ENCODE data around the gene SNX24. TPM values are rescaled to one million over a fixed set of nuclear protein-coding genes. Genes with fewer than 3 reads are reported as not detected.

The SNX24 gene
- total RNA-seq, 1 experiment from 2014 or later, result 22.3 TPM

- H3K27ac ChIP-seq, result no peak overlapping the region
- no peaks in the 10 kb centered on the region for H3K9me3 ChIP-seq (ENCODE audit: insufficient read depth, low read depth)
- POLR2A ChIA-PET (ENCODE audit: unreplicated experiment), result no interaction called here
- no peaks in the 10 kb centered on the region for H3K79me2 ChIP-seq (ENCODE audit: low read depth)
- intact Hi-C loops (cut with micrococcal nuclease; ENCODE audit: unreplicated experiment), result loop anchor here (10.0 kb wide), 1 partner anchor 128 kb away; no protein-coding TSS in a partner anchor
- TF ChIP-seq EZH2 (IDR thresholded peaks at IDR 0.05; ENCODE audit: low read depth), result no peak
- TF ChIP-seq, protein P1, sequence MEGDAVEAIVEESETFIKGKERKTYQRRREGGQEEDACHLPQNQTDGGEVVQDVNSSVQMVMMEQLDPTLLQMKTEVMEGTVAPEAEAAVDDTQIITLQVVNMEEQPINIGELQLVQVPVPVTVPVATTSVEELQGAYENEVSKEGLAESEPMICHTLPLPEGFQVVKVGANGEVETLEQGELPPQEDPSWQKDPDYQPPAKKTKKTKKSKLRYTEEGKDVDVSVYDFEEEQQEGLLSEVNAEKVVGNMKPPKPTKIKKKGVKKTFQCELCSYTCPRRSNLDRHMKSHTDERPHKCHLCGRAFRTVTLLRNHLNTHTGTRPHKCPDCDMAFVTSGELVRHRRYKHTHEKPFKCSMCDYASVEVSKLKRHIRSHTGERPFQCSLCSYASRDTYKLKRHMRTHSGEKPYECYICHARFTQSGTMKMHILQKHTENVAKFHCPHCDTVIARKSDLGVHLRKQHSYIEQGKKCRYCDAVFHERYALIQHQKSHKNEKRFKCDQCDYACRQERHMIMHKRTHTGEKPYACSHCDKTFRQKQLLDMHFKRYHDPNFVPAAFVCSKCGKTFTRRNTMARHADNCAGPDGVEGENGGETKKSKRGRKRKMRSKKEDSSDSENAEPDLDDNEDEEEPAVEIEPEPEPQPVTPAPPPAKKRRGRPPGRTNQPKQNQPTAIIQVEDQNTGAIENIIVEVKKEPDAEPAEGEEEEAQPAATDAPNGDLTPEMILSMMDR (conservative IDR thresholded peaks at IDR 0.05), result no peak
- no peak overlapping the region for H3K4me2 ChIP-seq
- no peak for DNase-seq
- H3K9me2 ChIP-seq (ENCODE audit: insufficient read depth), result no peaks in the 10 kb centered on the region
- no peaks in the 10 kb centered on the region for H3K27me3 ChIP-seq (ENCODE audit: insufficient read depth, low read depth)
- CTCF ChIA-PET, result no interaction called here
- H3K4me3 ChIP-seq, result no peak overlapping the region
- H4K20me1 ChIP-seq (ENCODE audit: insufficient read depth), result no peaks in the 10 kb centered on the region
- H3K4me1 ChIP-seq (replicated peaks; ENCODE audit: insufficient read depth), result peaks cover 5% of the 10 kb centered on the region
- no peaks in the 10 kb centered on the region for H3K36me3 ChIP-seq (ENCODE audit: low read depth)
- peaks cover 13% of the 10 kb centered on the region; the same call in 1 of the 2 replicates for H3F3A ChIP-seq (ENCODE audit: insufficient read depth, low read depth)
- BruUV-seq (replicated peaks), result no TSS peak
- H2AFZ ChIP-seq, result no peak overlapping the region
These were observed 187.8 kb downstream of the SNX24 start for GRCh38 chr5:123033157-123033671.

GRCh38 chr5:123035360-123035917 is 190.0 kb downstream of the SNX24 start:
- Histone ChIP-seq H3K27me3 (ENCODE audit: insufficient read depth, low read depth) (no peaks in the 10 kb centered on the region), H3F3A (ENCODE audit: insufficient read depth, low read depth) (peaks cover 13% of the 10 kb centered on the region; the same call in 1 of the 2 replicates), H2AFZ (peak overlapping the region; percentile 99), H3K4me2 (peak overlapping the region; percentile 91), H3K27ac (peak overlapping the region; percentile 36; the same call in 1 of the 2 replicates), H3K79me2 (ENCODE audit: low read depth) (no peaks in the 10 kb centered on the region), H3K4me3 (peak overlapping the region; percentile 98), H4K20me1 (ENCODE audit: insufficient read depth) (no peaks in the 10 kb centered on the region), H3K4me1 (replicated peaks; ENCODE audit: insufficient read depth) (peaks cover 5% of the 10 kb centered on the region), H3K36me3 (ENCODE audit: low read depth) (no peaks in the 10 kb centered on the region), H3K9me3 (ENCODE audit: insufficient read depth, low read depth) (no peaks in the 10 kb centered on the region), H3K9me2 (ENCODE audit: insufficient read depth) (no peaks in the 10 kb centered on the region)
- BruUV-seq (replicated peaks), result no TSS peak
- DNase-seq, result peak; percentile 60 to 71
- TF ChIP-seq, protein P1 (conservative IDR thresholded peaks at IDR 0.05), result no peak
- TF ChIP-seq EZH2 (IDR thresholded peaks at IDR 0.05; ENCODE audit: low read depth), result no peak
- ChIA-PET CTCF (no interaction called here), POLR2A (ENCODE audit: unreplicated experiment) (interaction anchor here (0.5 to 0.7 kb wide), 2 partner anchors 35 to 503 kb away, joined by 4 read pairs; no protein-coding TSS in a partner anchor)
- intact Hi-C loops (cut with micrococcal nuclease; ENCODE audit: unreplicated experiment), result loop anchor here (5.0 to 10.0 kb wide), 4 partner anchors 122 to 258 kb away; partner anchors contain the start of genes SNX2 and SNX24

DNA sequence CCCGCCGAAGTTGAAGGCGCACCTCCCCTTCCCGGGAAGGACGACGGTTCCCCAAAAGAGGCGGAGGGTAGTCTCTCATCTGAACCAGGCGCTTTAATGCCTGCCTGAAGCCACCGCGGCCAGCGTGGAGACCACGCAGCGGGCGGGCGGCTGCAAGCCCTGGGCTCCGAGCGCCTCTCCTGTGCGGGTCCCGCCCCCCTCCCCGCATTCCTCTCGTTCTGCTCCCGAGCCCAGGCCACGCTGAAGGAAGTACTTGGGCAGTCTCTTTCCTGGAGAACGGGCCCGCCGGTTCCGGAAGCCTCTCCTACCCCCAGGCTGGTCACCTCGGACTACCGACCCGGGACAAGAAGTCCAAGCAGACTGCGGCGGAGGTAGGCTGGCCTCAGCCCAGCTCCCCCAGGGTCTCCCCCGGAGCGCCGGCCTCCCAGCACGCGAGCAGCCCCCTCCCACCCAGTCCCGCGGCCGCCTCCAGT is 190.5 kb downstream of the SNX24 start:
- TF ChIP-seq, protein P1 (conservative IDR thresholded peaks at IDR 0.05), result no peak
- no peak for TF ChIP-seq EZH2 (IDR thresholded peaks at IDR 0.05; ENCODE audit: low read depth)
- H2AFZ ChIP-seq, result peak overlapping the region; percentile 99
- no peaks in the 10 kb centered on the region for H3K79me2 ChIP-seq (ENCODE audit: low read depth)
- H3F3A ChIP-seq (ENCODE audit: insufficient read depth, low read depth), result peaks cover 13% of the 10 kb centered on the region; the same call in 1 of the 2 replicates
- POLR2A ChIA-PET (ENCODE audit: unreplicated experiment), result interaction anchor here (0.5 kb wide), 1 partner anchor 504 kb away, joined by 4 read pairs; no protein-coding TSS in a partner anchor
- H3K9me2 ChIP-seq (ENCODE audit: insufficient read depth), result no peaks in the 10 kb centered on the region
- intact Hi-C loops (cut with micrococcal nuclease; ENCODE audit: unreplicated experiment), result loop anchor here (5.0 to 10.0 kb wide), 4 partner anchors 121 to 259 kb away; partner anchors contain the start of genes SNX2 and SNX24
- peak overlapping the region; percentile 36; the same call in 1 of the 2 replicates for H3K27ac ChIP-seq
- peak overlapping the region; percentile 98 for H3K4me3 ChIP-seq
- DNase-seq, result peak; percentile 40 to 49
- CTCF ChIA-PET, result no interaction called here
- H3K9me3 ChIP-seq (ENCODE audit: insufficient read depth, low read depth), result no peaks in the 10 kb centered on the region
- no TSS peak for BruUV-seq (replicated peaks)
- H3K4me2 ChIP-seq, result peak overlapping the region; percentile 91
- H3K4me1 ChIP-seq (replicated peaks; ENCODE audit: insufficient read depth), result peaks cover 5% of the 10 kb centered on the region
- H4K20me1 ChIP-seq (ENCODE audit: insufficient read depth), result no peaks in the 10 kb centered on the region
- H3K27me3 ChIP-seq (ENCODE audit: insufficient read depth, low read depth), result no peaks in the 10 kb centered on the region
- H3K36me3 ChIP-seq (ENCODE audit: low read depth), result no peaks in the 10 kb centered on the region

Data from PC-9 (cell line).